GM21576 (cell line): ENCODE measurements around the gene TTC28.

Source experiments
- ATAC-seq: cut with Tn5 transposase; IDR thresholded peaks from one replicate; pipeline ENCODE4 v1.9.1; 2021; ENCODE audit warnings: mild to moderate bottlenecking, moderate library complexity; ENCODE audit not compliant: unreplicated experiment

TTC28 gene

GRCh38 chr22:28449041-28449440, 230.6 kb downstream of the TTC28 start:
- ATAC-seq: no peak

- no peak for ATAC-seq
These were observed 231.0 kb downstream of the TTC28 start for GRCh38 chr22:28448625-28449024.

GRCh38 chr22:28444659-28445058, 235.0 kb downstream of the TTC28 start:
- no peak for ATAC-seq

GRCh38 chr22:28443526-28443876, 236.1 kb downstream of the TTC28 start:
- ATAC-seq: no peak

GRCh38 chr22:28442711-28443525, 236.7 kb downstream of the TTC28 start:
- no peak for ATAC-seq

- no peak for ATAC-seq
These were observed 237.4 kb downstream of the TTC28 start for GRCh38 chr22:28442264-28442710.

- ATAC-seq: no peak
These were observed 237.8 kb downstream of the TTC28 start for GRCh38 chr22:28441720-28442263.

- no peak for ATAC-seq
These were observed 238.8 kb downstream of the TTC28 start for GRCh38 chr22:28440592-28441390.

GRCh38 chr22:28438183-28438768, 241.4 kb downstream of the TTC28 start:
- ATAC-seq: no peak

- no peak for ATAC-seq
These were observed 243.7 kb downstream of the TTC28 start for GRCh38 chr22:28435982-28436381.

- no peak for ATAC-seq
These were observed 244.4 kb downstream of the TTC28 start for GRCh38 chr22:28435140-28435768.

GRCh38 chr22:28430466-28431025, 249.1 kb downstream of the TTC28 start:
- no peak for ATAC-seq

- no peak for ATAC-seq
These were observed 249.9 kb downstream of the TTC28 start for GRCh38 chr22:28429711-28430110.

- ATAC-seq: no peak
These were observed 251.4 kb downstream of the TTC28 start for GRCh38 chr22:28428271-28428670.

GRCh38 chr22:28426346-28427132, 253.1 kb downstream of the TTC28 start:
- no peak for ATAC-seq

- ATAC-seq: no peak
These were observed 254.4 kb downstream of the TTC28 start for GRCh38 chr22:28425211-28425610.

- ATAC-seq: no peak
These were observed 255.1 kb downstream of the TTC28 start for GRCh38 chr22:28424427-28425080.

GRCh38 chr22:28419919-28420318, 259.7 kb downstream of the TTC28 start:
- ATAC-seq: no peak

GRCh38 chr22:28418008-28418407, 261.6 kb downstream of the TTC28 start:
- no peak for ATAC-seq
